GM11168 (cell line): Measurements from ENCODE around the gene CSF2.

Experiments used
- in situ Hi-C: fragments of 300-500 bp; cut with MboI; formaldehyde crosslinking; loops from one replicate; pipeline ENCODE4 v1.12.0; 2022; ENCODE audit warnings: low sequenced_read_pairs; ENCODE audit not compliant: unreplicated experiment

Gene CSF2

GRCh38 chr5:132066871-132067270, 6.7 kb upstream of the CSF2 start:
- in situ Hi-C loops = no loop called here

- in situ Hi-C loops = no loop called here
These were observed 6.1 kb upstream of the CSF2 start for GRCh38 chr5:132067451-132067850.

DNA sequence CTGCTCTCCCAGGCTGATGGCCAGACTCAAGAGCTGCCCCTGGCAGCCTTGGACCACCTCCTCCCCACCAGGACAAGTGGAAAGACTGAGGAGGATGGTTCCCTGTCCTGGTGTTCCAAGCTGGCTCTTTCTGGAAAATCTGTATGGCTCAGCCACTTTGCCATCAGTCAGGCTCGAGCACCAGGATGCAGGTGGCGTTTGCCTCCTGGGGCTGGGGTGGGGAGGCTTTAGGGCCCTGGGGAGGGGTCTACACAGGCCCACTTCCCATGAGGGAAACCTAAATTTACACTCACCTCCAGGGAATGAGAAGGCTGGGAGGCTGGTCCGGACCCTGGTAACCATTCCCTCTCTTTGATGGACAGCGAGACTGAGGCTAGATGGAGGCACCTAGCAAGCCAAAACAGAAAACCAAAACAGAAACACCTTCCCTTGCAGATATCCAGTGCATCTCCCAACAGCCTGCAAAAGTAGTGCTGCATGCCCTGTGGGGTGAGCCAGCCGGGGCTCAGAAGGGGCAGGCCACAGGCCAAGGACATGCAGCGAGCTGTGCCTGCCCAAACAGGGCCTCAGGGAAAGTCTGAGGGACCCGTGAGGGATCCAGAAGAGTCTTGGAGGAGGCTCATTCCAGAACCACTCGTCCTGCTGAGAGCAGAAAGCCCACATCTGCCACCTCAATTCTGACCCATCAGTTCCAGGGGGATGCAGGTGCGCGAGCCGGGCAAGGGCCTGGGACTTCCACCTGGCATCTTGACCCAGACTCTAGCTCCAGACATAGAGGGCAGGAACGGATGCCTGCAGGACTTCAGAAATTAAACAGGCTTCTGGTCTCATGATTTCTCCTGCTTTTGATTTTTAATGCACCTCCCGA, 5.4 kb upstream of the CSF2 start:
- in situ Hi-C loops = no loop called here

- in situ Hi-C loops = no loop called here
These were observed 4.0 kb upstream of the CSF2 start for GRCh38 chr5:132069561-132069960.

- in situ Hi-C loops = no loop called here
These were observed 3.6 kb upstream of the CSF2 start for GRCh38 chr5:132069994-132070393.

- in situ Hi-C loops = no loop called here
These were observed 2.9 kb upstream of the CSF2 start for GRCh38 chr5:132070460-132071337.

DNA sequence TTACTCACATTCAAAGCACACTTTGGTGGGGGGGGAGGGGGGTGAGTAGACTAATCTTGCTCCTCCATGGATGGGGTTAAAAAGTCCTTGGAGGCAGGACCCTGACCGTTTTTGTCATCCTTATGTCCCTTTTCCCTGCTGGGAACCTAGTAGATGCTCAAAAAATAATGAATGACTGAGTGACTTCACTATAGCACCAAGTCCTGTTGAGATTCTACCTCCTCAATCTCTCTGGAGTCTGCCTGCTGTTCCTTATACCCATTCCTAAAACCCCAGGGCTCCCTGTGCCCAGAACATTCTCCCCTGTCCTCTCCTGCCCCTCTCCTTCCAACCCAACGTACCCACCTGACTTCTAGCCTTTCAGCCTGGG, 2.3 kb upstream of the CSF2 start:
- in situ Hi-C loops = no loop called here

- in situ Hi-C loops = no loop called here
These were observed 1.5 kb upstream of the CSF2 start for GRCh38 chr5:132072070-132072469.

DNA sequence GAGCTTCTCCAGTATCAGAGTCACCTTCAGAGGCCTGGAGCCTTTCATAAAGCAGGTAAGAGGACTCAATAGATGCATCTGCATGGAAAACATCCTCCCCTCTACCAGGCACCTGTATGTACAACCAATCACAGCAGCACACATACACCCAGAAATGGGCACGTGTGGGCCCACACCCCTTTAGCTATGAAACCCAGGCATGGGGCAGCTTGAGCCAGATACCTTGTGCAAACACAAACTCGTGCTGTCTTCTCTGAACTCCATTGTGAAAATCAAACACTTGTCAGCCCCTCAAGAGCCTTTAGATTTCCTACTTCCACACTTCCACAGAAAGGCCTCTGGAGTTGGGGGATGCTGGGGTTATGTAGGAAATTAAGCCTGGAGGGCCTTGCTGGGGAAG, 1.1 kb upstream of the CSF2 start:
- in situ Hi-C loops = no loop called here

DNA sequence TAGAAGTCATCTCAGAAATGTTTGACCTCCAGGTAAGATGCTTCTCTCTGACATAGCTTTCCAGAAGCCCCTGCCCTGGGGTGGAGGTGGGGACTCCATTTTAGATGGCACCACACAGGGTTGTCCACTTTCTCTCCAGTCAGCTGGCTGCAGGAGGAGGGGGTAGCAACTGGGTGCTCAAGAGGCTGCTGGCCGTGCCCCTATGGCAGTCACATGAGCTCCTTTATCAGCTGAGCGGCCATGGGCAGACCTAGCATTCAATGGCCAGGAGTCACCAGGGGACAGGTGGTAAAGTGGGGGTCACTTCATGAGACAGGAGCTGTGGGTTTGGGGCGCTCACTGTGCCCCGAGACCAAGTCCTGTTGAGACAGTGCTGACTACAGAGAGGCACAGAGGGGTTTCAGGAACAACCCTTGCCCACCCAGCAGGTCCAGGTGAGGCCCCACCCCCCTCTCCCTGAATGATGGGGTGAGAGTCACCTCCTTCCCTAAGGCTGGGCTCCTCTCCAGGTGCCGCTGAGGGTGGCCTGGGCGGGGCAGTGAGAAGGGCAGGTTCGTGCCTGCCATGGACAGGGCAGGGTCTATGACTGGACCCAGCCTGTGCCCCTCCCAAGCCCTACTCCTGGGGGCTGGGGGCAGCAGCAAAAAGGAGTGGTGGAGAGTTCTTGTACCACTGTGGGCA, 642 bp downstream of the CSF2 start:
- in situ Hi-C loops = no loop called here

DNA sequence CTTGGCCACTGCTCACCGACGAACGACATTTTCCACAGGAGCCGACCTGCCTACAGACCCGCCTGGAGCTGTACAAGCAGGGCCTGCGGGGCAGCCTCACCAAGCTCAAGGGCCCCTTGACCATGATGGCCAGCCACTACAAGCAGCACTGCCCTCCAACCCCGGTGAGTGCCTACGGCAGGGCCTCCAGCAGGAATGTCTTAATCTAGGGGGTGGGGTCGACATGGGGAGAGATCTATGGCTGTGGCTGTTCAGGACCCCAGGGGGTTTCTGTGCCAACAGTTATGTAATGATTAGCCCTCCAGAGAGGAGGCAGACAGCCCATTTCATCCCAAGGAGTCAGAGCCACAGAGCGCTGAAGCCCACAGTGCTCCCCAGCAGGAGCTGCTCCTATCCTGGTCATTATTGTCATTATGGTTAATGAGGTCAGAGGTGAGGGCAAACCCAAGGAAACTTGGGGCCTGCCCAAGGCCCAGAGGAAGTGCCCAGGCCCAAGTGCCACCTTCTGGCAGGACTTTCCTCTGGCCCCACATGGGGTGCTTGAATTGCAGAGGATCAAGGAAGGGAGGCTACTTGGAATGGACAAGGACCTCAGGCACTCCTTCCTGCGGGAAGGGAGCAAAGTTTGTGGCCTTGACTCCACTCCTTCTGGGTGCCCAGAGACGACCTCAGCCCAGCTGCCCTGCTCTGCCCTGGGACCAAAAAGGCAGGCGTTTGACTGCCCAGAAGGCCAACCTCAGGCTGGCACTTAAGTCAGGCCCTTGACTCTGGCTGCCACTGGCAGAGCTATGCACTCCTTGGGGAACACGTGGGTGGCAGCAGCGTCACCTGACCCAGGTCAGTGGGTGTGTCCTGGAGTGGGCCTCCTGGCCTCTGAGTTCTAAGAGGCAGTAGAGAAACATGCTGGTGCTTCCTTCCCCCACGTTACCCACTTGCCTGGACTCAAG, 1.5 kb downstream of the CSF2 start:
- in situ Hi-C loops = no loop called here

DNA sequence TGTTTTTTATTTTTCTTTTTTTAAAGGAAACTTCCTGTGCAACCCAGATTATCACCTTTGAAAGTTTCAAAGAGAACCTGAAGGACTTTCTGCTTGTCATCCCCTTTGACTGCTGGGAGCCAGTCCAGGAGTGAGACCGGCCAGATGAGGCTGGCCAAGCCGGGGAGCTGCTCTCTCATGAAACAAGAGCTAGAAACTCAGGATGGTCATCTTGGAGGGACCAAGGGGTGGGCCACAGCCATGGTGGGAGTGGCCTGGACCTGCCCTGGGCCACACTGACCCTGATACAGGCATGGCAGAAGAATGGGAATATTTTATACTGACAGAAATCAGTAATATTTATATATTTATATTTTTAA, 2.1 kb downstream of the CSF2 start:
- in situ Hi-C loops = no loop called here

DNA sequence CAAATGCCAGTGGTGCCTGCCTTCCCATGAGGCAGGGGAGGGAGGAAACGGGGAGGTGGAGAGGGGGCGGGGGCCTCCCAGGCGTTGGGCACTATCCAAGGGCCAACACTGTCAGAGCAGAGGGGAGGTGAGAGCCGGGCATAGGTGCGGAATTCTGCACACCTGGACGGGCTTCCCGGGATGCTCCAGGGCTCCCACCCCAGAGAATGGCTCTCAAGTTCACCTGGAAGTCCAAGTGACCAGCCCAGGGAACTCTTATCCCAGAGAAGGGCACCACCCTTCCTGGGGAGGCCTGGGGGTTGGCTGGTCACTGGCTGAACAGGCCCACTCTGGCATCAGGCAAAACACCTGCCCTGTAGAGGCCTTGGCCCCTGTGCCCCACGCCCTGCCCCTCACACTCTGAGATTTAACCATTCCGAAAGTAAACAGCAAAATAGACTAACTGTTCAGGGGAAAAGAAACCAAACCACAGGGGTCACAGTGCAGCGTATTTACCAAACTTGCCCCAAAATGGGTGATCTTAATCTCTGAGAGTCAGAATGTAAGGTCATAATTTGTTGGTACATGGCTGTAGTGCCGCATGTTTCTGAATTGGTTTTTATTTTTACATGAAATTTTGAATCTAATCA, 2.7 kb downstream of the CSF2 start:
- in situ Hi-C loops = no loop called here

DNA sequence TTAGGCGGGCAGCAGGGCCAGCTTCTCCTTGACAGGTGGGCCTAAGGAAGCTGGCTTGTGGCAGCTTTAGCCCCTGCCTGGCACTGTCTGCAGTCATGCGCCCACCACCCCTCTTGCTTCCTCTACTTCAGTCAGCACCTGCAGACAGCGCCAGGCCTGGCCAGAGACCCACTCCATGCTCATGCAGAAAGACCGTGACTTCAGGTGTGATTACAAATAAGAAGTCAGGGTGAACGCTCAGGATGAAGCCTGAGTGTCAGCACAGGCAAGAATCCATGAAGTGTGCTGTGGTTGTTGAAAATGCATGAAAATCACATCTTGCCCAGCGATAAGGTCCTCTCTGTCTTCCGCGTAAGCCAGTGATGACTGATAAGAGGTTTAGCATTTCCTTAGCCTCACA, 3.4 kb downstream of the CSF2 start:
- in situ Hi-C loops = no loop called here

- in situ Hi-C loops = no loop called here
These were observed 5.5 kb downstream of the CSF2 start for GRCh38 chr5:132079081-132079480.

GRCh38 chr5:132079619-132080018, 6.0 kb downstream of the CSF2 start:
- in situ Hi-C loops = no loop called here

DNA sequence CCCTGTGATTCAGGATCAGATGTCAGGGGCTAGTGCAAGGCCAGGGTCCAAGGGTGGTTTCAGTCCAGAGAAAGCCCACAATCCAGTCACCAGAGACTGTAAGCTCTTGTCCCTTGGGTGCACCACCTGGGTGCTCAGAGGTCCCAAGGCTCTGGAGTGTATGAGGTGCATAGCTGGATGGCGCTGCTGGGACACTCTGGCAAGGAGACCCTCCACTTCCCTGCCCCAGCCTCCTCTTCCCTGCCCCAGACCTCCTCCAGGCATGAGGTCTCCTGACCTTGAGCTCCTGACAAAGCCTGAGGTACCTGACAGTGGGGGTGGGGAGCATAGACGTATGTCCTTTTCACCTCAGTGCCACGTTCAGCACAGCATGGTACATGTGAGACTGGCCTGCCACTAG, 7.0 kb downstream of the CSF2 start:
- in situ Hi-C loops = no loop called here

- in situ Hi-C loops = no loop called here
These were observed 7.9 kb downstream of the CSF2 start for GRCh38 chr5:132081458-132081857.

GRCh38 chr5:132082329-132083023, 8.9 kb downstream of the CSF2 start:
- in situ Hi-C loops = no loop called here
